Ishikawa (cell line): ENCODE results near the gene PRCP.

Experiments
- CEBPB ChIP-seq: IDR thresholded peaks from 2 replicates; pipeline ENCODE4 v1.6.1; 2012
- CREB1 ChIP-seq: IDR thresholded peaks from 2 replicates; pipeline ENCODE4 v1.6.1; 2012; ENCODE audit warnings: low read depth
- EGR1 ChIP-seq: IDR thresholded peaks from 2 replicates; pipeline ENCODE4 v1.6.1; 2012
- EP300 ChIP-seq: IDR thresholded peaks from 2 replicates; pipeline ENCODE4 v1.6.1; 2012; ENCODE audit warnings: borderline replicate concordance
- FOXM1 ChIP-seq: IDR thresholded peaks from 2 replicates; pipeline ENCODE4 v1.6.1; 2012; ENCODE audit warnings: low read depth, borderline replicate concordance
- NFIC ChIP-seq: IDR thresholded peaks from 2 replicates; pipeline ENCODE4 v1.6.1; 2012
- RAD21 ChIP-seq: IDR thresholded peaks from 2 replicates; pipeline ENCODE4 v1.6.1; 2012; ENCODE audit warnings: low read depth
- REST ChIP-seq: IDR thresholded peaks from 2 replicates; pipeline ENCODE4 v1.6.1; 2012; ENCODE audit warnings: low read depth, mild to moderate bottlenecking
- TAF1 ChIP-seq: IDR thresholded peaks from 2 replicates; pipeline ENCODE4 v1.6.1; 2012; ENCODE audit warnings: low read depth, mild to moderate bottlenecking
- TCF12 ChIP-seq: IDR thresholded peaks from 2 replicates; pipeline ENCODE4 v1.6.1; 2012; ENCODE audit warnings: low read depth
- TEAD4 ChIP-seq: IDR thresholded peaks from 2 replicates; pipeline ENCODE4 v1.6.1; 2012
- USF1 ChIP-seq: IDR thresholded peaks from 2 replicates; pipeline ENCODE4 v1.6.1; 2012
- YY1 ChIP-seq: IDR thresholded peaks from 2 replicates; pipeline ENCODE4 v1.6.1; 2012; ENCODE audit warnings: low read depth
- ZBTB7A ChIP-seq: IDR thresholded peaks from 2 replicates; pipeline ENCODE4 v1.6.1; 2012; ENCODE audit warnings: low read depth
- TF ChIP-seq, protein P1 (sequence below): IDR thresholded peaks from 2 replicates; pipeline ENCODE4 v1.6.1; 2012

PRCP gene

GRCh38 chr11:82874646-82875523, 25.3 kb downstream of the PRCP start:
- TF ChIP-seq EP300 (no peak), TAF1 (no peak), YY1 (no peak), CEBPB (no peak), CREB1 (no peak), TCF12 (no peak), REST (no peak), TEAD4 (no peak), EGR1 (no peak), NFIC (no peak), RAD21 (no peak)
- TF ChIP-seq, protein P1, sequence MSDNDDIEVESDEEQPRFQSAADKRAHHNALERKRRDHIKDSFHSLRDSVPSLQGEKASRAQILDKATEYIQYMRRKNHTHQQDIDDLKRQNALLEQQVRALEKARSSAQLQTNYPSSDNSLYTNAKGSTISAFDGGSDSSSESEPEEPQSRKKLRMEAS, result no peak

DNA sequence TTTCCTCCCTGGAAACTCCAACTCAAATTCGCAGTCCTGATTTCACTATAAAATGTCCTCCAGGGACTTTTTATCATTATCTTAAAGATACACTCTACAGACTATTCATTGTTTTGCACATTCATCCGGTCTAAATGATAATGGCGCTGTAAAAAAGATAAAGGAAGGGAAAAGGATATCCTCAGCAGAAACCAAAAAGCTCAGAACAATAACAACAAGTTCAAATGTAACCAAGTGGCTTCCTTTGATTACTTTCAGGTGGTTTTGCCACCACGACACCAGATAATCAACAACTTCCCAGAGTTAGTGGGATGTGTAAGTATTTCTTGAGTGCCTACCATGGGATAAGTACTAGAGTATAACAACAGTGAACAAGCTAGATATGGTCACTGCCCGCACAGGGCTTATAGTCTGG, 26.3 kb downstream of the PRCP start:
- TF ChIP-seq USF1 (no peak), NFIC (no peak), YY1 (no peak)

- TF ChIP-seq RAD21 (no peak), TAF1 (no peak)
These were observed 27.7 kb downstream of the PRCP start for GRCh38 chr11:82872377-82873150.

DNA sequence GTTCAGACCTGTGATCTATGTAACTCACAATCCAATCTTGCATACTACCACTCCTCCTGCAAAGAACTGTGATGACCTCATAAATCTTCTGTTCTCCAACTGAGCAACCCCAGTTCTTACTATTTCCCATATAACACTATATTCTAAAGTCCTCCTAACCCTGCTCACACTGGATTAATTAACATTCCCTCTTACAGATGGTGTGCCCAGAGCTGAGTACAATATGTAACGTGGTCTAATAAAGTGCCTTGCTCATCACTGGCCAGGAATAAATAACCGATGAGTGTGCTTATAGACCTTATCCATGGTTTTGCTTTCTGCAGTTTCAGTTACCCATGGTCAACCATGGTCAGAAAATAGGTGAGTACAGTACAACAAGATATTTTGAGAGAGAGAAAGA, 28.6 kb downstream of the PRCP start:
- no peak for TF ChIP-seq EP300
- TF ChIP-seq EGR1, result no peak
- no peak for TF ChIP-seq CEBPB
- no peak for TF ChIP-seq USF1
- no peak for TF ChIP-seq FOXM1
- TF ChIP-seq, protein P1, result no peak

DNA sequence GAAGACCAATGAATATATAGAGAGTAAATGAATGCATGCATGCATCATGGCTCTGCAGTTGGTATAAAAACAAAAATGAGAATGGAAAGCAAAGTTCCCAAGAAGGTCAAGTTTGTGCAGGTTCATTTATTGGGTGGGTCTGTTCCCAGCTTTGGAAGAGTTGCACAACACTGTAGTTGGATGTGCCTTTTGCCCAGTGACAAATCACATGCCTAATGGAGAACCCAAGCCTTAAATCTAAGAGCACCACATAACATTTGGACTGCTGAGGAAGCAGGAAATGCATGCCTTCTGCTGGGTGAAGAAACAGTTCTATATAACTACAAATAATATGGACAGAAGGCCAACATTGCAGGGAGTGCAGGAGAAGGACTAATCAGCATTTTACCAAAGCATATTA, 30.6 kb downstream of the PRCP start:
- TF ChIP-seq, protein P1, result no peak
- TF ChIP-seq CEBPB (no peak), REST (no peak), FOXM1 (no peak), TAF1 (no peak), TEAD4 (no peak), YY1 (no peak), USF1 (no peak), EGR1 (no peak), RAD21 (no peak), ZBTB7A (no peak), NFIC (no peak), CREB1 (no peak), EP300 (no peak), TCF12 (no peak)
